GM21723 (cell line): ENCODE results near the gene IGFALS.

ENCODE experiments used
- ATAC-seq: cut with Tn5 transposase; IDR thresholded peaks from one replicate; pipeline ENCODE4 v1.9.1; 2021; ENCODE audit warnings: mild to moderate bottlenecking, moderate library complexity; ENCODE audit not compliant: unreplicated experiment

The IGFALS gene

DNA sequence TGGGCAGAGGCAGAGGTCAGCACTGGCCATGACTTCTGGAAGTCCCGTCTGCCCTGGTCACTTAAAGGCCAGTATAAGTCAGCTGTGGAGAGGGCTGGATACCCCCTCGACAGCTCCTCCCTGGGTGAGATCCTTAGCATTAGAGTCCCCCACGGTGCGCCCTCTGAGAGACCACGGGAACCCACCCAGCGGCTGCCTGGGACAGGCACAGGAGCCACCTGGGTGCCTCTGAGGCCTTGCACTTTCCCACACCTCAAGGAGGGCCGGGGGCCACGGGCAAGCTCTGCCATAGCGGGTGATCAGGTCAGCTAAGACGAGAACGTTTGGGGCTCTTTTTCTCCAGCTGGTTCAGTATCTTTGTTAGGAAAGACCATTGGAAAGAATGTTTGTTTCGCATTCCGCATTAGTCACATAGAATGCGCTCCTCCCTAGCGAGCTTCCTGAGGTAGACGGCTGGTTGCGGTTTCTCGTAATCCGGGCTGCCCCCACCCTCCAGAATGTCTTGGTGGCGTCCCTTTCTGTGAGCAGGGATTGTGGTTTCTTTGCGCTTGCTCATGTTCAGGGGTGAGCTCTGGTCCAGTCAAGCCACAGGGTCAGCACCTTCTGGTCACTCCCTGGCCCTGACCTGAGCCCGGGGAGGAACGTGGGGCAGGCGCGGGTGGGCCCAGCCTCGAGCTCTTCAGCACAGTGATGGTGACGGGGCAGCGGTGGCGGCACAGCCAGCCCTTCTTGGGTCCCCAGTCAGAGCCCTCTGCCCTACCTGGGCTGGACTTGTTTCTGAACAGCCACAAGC, 47.4 kb downstream of the IGFALS start:
- no peak for ATAC-seq

DNA sequence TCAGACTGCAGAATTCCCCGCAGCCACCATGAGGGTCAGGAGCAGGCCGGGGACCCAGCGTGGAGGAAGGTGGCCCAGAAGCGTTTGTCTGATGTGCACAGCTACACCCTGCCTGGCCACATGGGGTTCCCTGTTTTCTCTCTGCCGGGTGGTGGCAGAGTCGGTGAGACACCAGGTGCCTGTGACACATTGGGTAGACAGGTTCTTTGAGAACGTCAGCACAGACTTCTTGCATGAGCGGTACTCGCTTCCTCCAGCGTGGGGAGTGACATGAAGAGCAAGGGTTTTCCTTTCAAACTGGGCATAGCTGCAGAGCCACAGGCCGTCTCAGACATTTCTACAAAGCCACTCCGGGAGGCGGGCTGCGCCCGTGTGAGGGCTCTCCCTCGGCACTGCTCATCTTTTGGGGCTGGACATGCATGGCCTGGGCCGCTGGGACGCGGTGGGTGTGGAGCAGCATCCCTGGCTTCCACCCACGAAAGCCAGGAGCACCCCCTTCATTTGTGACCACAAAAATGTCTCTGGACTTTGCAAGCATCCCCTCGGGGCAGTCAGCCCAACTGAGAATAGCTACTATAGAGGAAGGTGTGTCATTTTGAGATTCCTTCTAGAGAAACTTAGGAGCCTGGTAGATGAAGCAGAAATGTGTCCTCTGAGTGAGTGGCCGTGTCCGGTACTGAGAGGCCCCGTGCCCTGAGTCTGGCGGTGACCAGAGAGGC, 48.2 kb downstream of the IGFALS start:
- no peak for ATAC-seq

DNA sequence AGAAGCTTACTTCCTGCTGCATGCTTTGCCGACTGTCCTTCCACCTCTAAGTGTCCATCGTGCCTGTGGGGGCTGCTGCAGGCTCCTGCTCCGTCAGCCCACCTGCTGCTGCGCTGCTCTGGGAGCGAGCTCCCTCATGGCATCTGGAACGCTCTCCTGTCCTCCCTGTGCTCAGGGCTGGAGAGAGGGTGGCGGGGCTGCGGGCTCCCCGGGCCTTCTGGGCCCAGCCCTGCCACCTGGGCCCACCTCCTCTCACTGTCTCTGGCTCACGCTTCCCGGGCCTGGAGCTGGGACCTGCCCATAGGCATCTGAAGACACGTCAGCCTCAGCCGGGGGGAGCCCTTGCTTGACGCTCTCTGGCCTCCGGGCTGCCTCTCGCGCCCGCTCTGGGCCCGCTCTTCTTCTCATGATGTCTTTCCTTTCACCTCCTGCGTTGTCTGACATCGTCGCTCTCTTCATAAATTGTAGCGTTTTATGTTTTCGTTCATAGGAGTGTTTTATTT, 49.1 kb downstream of the IGFALS start:
- no peak for ATAC-seq

DNA sequence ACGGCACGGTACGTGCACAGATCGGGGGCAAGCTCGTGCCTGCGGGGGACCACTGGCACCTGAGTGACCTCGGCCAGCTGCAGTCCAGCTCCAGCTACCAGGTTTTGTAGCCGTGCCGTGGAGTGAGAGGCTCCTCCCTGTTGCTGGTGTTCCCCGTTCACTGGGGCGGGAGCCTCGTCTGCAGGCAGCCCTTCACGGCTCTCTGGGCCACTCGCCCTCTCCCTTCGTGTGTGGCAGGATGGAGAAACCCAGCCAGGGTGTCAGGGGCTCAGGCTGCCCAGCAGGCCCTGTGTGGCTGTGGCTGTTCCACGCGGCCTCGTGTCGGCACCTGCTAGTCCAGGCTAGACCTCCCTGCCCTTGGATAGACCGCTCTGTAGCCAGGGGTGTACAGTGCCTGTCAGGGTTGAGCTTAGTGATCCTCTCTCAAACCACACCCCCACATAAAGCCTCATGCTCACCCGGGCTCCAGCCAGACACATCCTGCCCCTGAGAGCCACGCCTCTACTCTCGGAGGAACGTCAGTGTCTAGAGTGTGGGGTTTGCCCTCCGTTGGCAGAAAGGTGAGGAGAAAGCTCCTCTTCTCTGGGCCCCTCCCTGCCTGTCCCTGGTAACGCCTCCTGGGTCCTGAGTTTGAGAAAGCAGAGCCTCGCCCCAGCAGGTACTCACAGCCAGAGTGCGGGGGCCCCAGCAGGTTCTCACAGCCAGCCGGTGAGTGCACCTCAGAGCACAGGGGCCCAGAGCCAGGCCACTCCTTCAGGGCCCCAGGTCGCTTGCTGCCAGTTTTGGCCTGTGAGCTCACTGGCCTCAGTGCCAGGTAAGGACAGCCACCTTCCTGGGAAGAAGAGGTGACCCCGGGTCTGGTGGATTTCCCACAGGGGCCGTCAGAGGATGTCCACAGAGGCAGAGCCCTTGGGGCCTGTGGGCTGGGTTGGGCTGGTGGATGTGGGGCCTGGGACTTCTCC, 49.8 kb downstream of the IGFALS start:
- no peak for ATAC-seq

DNA sequence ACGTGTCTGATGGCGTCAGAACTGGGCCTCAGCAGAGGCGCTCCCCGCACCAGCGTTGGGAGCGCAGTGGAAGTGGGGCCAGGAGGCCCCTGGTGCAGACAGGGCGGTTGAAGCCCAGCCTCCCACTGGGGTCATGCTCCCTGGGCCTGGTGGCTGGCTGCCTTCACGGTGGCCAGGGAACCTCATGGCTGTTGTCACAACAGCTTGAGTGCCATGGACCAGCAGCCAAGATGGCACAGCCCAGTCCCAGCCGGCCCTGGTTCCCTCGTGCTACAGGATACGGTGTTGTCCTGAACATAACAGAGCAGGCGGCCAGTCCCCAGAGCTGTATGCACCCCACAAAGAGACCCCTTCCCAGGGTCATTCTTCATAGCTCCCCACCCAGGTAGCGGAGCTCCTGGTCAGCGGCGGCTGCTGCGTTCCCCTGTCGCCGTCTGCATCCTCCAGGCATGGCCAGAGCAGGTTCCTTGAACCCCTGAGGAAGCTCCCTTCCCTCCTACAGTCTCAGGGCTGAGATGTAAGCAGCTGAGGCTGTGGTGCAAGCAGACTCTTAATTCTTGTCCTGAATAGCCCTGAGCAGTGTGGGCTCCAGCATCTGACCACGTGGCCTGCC, 51.8 kb downstream of the IGFALS start:
- ATAC-seq: no peak

DNA sequence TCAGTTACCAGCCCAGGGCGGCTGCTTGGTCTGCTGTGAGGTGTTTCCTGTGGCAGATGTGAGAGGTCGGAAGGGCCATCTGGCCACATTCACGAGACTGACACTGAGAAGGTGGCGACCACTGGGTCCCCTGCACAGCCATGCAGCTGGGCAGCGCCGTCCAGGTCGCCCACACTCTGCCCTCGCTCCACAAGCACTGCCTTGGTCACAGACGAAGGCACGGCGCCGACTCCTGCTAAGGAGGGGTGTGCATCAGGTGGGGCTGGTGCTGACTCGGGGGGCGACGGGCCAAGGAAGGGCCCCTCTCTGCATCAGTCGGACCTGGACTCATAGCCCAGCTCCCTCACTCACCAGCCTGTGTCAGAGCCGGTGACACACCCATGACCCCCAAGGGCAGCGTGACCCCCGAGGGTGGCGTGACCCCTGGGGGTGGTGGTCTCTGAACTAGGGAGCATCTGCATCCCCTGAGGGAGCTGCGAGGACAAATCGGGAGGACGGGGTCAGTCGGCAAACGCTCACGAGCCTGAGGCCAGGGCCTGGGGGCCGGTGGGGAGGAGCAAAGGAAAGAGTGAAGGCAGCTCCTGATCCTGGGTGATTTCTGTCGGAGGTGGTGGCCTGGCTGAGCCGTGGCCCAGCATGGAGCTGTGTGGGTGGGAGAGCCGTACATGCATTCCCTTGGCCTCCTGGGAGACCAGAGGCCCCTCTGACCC, 52.6 kb downstream of the IGFALS start:
- ATAC-seq: no peak
